HepG2 (cell line): ENCODE data around the gene STAT4. TPM values are rescaled to one million over a fixed set of nuclear protein-coding genes. Genes with fewer than 3 reads are reported as not detected.

Source experiments
- FOSL1 ChIP-seq: sonication (generic); formaldehyde crosslinking; IDR thresholded peaks from 2 replicates; pipeline ENCODE4 v1.9.0; 2021; ENCODE audit warnings: missing genetic modification reagents, borderline replicate concordance
- HNRNPUL1 ChIP-seq: fragments of 200-400 bp; formaldehyde crosslinking; IDR thresholded peaks from 2 replicates; pipeline ENCODE4 v1.6.1; 2017; ENCODE audit warnings: low read depth, mild to moderate bottlenecking, low read length, moderate library complexity
- KIAA2018 ChIP-seq: sonication (generic); formaldehyde crosslinking; IDR thresholded peaks from 2 replicates; pipeline ENCODE4 v1.5.0; 2020; ENCODE audit warnings: mild to moderate bottlenecking, missing genetic modification reagents, borderline replicate concordance
- KMT2B ChIP-seq: IDR thresholded peaks from 2 replicates; pipeline ENCODE4 v1.6.1; 2016; ENCODE audit warnings: missing genetic modification reagents, missing compliant biosample characterization
- RAD21 ChIP-seq: fragments of 450-650 bp; formaldehyde crosslinking; IDR thresholded peaks from 2 replicates; pipeline ENCODE4 v1.5.0; 2020; ENCODE audit warnings: mild to moderate bottlenecking
- TOE1 ChIP-seq: sonication (generic); formaldehyde crosslinking; IDR thresholded peaks from 2 replicates; pipeline ENCODE4 v1.4.0; 2020; ENCODE audit warnings: mild to moderate bottlenecking, missing genetic modification reagents
- ZFP82 ChIP-seq: sonication (generic); formaldehyde crosslinking; IDR thresholded peaks from 2 replicates; pipeline ENCODE4 v1.5.1; 2020; ENCODE audit warnings: mild to moderate bottlenecking, missing genetic modification reagents, borderline replicate concordance
- ZKSCAN8 ChIP-seq: IDR thresholded peaks from 2 replicates; pipeline ENCODE4 v1.6.1; 2016; ENCODE audit warnings: borderline replicate concordance, missing genetic modification reagents, missing compliant biosample characterization
- ZNF124 ChIP-seq: sonication (generic); formaldehyde crosslinking; IDR thresholded peaks from 2 replicates; pipeline ENCODE4 v1.4.0; 2020; ENCODE audit warnings: missing genetic modification reagents
- ZNF570 ChIP-seq: sonication (generic); formaldehyde crosslinking; IDR thresholded peaks from 2 replicates; pipeline ENCODE4 v1.4.0; 2020; ENCODE audit warnings: mild to moderate bottlenecking, missing genetic modification reagents, borderline replicate concordance
- ZNF607 ChIP-seq: sonication (generic); formaldehyde crosslinking; IDR thresholded peaks from 2 replicates; pipeline ENCODE4 v1.5.1; 2020; ENCODE audit warnings: missing genetic modification reagents, mild to moderate bottlenecking, borderline replicate concordance
- ZNF780A ChIP-seq: sonication (generic); formaldehyde crosslinking; IDR thresholded peaks from 2 replicates; pipeline ENCODE4 v1.8.0; 2022; ENCODE audit warnings: mild to moderate bottlenecking, missing genetic modification reagents, moderate library complexity
- ZSCAN25 ChIP-seq: sonication (generic); formaldehyde crosslinking; IDR thresholded peaks from 2 replicates; pipeline ENCODE4 v1.8.0; 2022; ENCODE audit warnings: mild to moderate bottlenecking, missing genetic modification reagents
- polyA plus RNA-seq, 8 experiments: library from polyadenylated mRNA; depleted of rRNA in 3 of 8; stranded (reverse) in 7 of 8; unstranded in 1 of 8; fragments of >200 nt; fragmentation: Illumina TruSeq in 4 of 8; extraction: Trizol in 4 of 8; gene quantifications; 2 replicates each; pipeline versions ENCODE4 v1.2.1 to v1.2.3, GENCODE V29; 2011 to 2016; ENCODE audit warnings: low read depth in 4 of 8, missing spikeins in 1 of 8, mixed read lengths in 1 of 8; ENCODE audit not compliant: insufficient read depth in 1 of 8
- total RNA-seq, 5 experiments: library from RNA; depleted of rRNA; stranded (reverse); fragments of >200 nt; fragmentation: Illumina TruSeq; extraction: Trizol; gene quantifications; 2 replicates each; pipeline ENCODE4 v1.2.3, GENCODE V29; 2016; ENCODE audit warnings: low read depth in 1 of 5
- TF ChIP-seq, protein P1 (sequence below): sonication (generic); formaldehyde crosslinking; IDR thresholded peaks from 2 replicates; pipeline ENCODE4 v1.4.0; 2020; ENCODE audit warnings: missing genetic modification reagents

STAT4 gene
- total and polyA plus RNA-seq, 2 of the 13 experiments (the other 11 are each of a cell fraction or from before 2014, with no cell fraction given): 0.37 TPM; not detected in 1

- TF ChIP-seq, protein P1, sequence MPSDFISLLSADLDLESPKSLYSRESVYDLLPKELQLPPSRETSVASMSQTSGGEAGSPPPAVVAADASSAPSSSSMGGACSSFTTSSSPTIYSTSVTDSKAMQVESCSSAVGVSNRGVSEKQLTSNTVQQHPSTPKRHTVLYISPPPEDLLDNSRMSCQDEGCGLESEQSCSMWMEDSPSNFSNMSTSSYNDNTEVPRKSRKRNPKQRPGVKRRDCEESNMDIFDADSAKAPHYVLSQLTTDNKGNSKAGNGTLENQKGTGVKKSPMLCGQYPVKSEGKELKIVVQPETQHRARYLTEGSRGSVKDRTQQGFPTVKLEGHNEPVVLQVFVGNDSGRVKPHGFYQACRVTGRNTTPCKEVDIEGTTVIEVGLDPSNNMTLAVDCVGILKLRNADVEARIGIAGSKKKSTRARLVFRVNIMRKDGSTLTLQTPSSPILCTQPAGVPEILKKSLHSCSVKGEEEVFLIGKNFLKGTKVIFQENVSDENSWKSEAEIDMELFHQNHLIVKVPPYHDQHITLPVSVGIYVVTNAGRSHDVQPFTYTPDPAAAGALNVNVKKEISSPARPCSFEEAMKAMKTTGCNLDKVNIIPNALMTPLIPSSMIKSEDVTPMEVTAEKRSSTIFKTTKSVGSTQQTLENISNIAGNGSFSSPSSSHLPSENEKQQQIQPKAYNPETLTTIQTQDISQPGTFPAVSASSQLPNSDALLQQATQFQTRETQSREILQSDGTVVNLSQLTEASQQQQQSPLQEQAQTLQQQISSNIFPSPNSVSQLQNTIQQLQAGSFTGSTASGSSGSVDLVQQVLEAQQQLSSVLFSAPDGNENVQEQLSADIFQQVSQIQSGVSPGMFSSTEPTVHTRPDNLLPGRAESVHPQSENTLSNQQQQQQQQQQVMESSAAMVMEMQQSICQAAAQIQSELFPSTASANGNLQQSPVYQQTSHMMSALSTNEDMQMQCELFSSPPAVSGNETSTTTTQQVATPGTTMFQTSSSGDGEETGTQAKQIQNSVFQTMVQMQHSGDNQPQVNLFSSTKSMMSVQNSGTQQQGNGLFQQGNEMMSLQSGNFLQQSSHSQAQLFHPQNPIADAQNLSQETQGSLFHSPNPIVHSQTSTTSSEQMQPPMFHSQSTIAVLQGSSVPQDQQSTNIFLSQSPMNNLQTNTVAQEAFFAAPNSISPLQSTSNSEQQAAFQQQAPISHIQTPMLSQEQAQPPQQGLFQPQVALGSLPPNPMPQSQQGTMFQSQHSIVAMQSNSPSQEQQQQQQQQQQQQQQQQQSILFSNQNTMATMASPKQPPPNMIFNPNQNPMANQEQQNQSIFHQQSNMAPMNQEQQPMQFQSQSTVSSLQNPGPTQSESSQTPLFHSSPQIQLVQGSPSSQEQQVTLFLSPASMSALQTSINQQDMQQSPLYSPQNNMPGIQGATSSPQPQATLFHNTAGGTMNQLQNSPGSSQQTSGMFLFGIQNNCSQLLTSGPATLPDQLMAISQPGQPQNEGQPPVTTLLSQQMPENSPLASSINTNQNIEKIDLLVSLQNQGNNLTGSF (CRISPR knock-in tag): peak; percentile 98
- peak; percentile 90 for TF ChIP-seq HNRNPUL1
- TF ChIP-seq TOE1 (CRISPR knock-in tag): peak; percentile 99
- peak; percentile 70; the same call in 1 of the 2 replicates for TF ChIP-seq ZSCAN25 (CRISPR knock-in tag)
- peak; percentile 99 for TF ChIP-seq ZNF780A (CRISPR knock-in tag)
- peak; percentile 99 for TF ChIP-seq ZKSCAN8
- TF ChIP-seq KIAA2018: peak; percentile 93; the same call in 1 of the 2 replicates
- TF ChIP-seq RAD21: peak; percentile 61
- TF ChIP-seq FOSL1 (CRISPR knock-in tag): no peak; the same call in 1 of the 2 replicates
- peak; percentile 100 for TF ChIP-seq KMT2B (CRISPR knock-in tag)
- peak; percentile 87; the same call in 1 of the 2 replicates for TF ChIP-seq ZNF607 (CRISPR knock-in tag)
- no peak for TF ChIP-seq ZNF570
- peak; percentile 99 for TF ChIP-seq ZFP82 (CRISPR knock-in tag)
- TF ChIP-seq ZNF124 (CRISPR knock-in tag): peak; percentile 99
Measured at GRCh38 chr2:191020221-191020741, 130.5 kb downstream of the STAT4 start (continued).
